NCI-H1092 treated with DMSO at 0.1 percent for 48 hours (cell line): ENCODE data around the gene CCR2.
A peak's percentile ranks its signal among the peaks of the same experiment; 100 is the strongest.

Source experiments
- DNase-seq: peaks from one replicate; lab custom pipeline; 2025; lab: John Stamatoyannopoulos, UW

CCR2 gene

DNA sequence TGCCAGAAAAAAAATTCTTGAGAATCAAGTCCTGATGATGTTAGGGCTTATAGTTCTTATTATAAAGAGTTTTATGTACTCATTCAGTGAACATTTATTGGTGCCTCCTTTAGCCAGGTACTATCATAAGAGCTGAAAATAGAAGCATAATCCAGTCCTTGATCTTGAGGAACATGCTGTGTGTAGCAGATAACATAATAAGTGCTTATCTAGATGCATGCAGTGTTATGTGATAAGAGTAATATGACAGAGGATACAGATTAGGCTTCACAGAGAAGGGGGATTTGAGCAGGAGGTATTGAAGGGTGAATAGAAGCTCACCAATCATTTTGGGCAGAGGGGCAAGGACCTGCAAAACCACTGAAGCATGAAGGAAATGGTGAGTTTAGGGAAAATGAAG, 1.1 kb downstream of the CCR2 start:
- DNase-seq = no peak

DNA sequence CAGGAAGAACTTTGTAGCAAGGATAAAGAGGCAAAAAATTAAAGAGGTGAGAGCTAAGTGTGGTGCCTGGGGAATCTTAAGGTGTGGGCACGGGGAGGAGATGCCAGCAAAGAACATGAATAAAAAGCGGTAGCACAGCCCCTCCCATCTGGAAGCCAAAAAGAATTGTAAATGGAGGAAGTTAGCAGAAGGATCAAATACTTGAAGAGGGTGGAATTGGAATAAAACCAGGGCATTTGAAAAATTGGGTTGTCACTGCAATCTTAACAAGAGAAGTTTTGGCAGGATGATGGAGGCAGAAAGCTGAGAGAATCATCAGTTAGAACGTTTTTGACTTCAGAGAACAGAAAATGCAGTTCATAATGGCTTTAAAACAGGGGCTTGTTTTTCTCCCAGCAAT, 2.4 kb downstream of the CCR2 start:
- DNase-seq = no peak

DNA sequence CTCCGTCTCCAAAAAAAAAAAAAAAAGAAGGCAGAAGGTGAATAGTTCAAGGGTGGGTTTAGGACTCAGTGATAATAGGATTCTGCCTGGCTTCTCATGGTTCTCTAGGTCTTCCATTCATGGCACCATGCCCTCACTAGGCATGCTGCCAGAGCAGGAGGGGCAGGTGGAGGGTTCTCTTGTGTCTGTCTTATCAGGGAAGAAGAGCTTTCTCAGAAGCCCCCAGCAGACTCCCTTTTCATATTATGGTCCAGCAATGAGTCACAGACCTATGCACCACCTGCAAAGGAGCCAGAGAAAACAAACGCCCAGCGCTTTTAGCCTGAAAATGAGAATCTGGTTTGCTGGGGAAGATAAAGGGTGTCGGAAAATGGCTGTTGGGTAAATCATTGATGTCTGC, 3.0 kb downstream of the CCR2 start:
- DNase-seq = peak; percentile 64

DNA sequence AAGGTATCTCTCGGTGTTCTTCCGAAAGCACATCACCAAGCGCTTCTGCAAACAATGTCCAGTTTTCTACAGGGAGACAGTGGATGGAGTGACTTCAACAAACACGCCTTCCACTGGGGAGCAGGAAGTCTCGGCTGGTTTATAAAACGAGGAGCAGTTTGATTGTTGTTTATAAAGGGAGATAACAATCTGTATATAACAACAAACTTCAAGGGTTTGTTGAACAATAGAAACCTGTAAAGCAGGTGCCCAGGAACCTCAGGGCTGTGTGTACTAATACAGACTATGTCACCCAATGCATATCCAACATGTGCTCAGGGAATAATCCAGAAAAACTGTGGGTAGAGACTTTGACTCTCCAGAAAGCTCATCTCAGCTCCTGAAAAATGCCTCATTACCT, 4.6 kb downstream of the CCR2 start:
- no peak for DNase-seq

DNA sequence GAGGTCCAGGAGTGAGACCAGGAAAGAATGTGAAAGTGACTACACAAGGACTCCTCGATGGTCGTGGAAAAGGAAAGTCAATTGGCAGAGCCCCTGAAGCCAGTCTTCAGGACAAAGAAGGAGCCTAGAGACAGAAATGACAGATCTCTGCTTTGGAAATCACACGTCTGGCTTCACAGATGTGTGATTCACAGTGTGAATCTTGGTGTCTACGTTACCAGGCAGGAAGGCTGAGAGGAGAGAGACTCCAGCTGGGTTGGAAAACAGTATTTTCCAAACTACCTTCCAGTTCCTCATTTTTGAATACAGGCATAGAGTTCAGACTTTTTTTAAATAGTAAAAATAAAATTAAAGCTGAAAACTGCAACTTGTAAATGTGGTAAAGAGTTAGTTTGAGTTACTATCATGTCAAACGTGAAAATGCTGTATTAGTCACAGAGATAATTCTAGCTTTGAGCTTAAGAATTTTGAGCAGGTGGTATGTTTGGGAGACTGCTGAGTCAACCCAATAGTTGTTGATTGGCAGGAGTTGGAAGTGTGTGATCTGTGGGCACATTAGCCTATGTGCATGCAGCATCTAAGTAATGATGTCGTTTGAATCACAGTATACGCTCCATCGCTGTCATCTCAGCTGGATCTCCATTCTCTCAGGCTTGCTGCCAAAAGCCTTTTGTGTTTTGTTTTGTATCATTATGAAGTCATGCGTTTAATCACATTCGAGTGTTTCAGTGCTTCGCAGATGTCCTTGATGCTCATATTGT, 6.0 kb downstream of the CCR2 start:
- DNase-seq = peak; percentile 48

DNA sequence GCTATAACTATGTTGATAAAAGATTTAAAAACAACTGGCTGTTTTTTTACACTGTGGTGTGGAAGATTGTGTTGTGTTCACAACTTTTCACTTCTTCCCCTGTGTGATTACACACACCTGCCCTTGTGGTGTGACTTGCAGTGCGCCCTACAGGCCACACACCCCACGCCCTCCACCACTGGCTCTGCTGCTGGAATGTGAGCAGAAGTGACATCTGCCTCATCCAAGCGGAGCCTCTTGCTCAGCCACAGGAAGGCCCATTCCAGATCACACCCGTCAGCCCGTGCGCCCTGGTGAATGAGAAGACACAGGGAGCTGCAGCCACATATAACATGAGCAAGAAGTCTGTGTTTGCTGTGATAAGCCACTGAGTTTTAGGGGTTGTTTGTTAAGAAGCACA, 7.0 kb downstream of the CCR2 start:
- DNase-seq = no peak

DNA sequence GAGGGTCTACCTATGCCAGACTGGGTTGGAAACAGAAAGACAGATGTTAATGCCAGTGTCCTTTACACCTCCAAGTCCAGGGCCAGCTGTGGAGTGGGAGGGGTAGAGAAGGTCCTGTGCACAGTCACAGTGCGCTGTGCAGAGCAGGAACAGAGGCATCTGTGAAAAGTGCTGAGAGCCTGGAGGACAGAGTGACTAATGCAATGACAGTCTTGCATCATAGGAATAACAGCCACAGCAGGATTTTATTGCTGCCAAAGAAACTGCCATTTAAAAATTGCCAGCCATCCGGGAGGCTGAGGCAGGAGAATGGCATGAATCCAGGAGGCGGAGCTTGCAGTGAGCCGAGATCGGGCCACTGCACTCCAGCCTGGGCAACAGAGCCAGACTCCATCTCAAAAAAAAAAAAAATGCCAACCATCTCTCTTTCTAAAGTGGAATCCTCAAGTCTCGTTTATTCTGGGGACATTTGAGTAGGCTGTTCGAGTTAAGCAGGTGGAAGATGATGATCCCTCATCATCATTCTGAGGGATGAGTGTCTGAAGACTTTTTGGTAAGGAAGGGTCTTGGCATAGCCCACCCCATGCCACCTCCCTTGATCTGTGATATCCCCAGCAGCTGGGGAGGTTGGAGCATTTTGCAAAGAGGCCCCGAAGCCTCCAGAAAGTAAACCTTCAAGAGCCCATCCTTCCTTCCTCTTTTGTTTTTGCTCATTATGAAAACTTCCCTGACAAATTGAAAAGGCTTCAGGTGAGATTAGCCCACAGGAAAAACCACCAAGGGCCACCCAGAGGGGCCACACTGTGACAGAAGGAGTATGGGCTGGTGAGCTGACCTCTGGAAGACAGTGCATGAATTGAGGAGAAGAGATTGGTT, 7.7 kb downstream of the CCR2 start:
- DNase-seq = no peak

DNA sequence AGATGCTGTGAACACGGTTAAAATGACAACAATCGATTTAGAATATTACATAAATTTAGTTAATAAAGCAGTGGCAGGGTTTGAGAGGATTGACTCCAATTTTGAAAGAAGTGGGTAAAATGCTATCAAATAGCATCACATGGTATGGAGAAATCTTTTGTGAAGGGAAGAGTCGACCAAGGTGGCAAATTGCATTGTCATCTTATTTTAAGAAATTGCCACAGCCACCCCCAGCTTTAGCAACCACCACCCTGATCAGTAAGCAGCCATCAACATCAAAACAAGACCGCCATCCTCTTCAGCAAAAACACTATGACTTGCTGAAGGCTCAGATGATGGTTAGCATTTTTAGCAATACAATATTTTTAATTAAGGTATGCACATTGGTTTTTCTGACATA, 11.1 kb downstream of the CCR2 start:
- DNase-seq = no peak

DNA sequence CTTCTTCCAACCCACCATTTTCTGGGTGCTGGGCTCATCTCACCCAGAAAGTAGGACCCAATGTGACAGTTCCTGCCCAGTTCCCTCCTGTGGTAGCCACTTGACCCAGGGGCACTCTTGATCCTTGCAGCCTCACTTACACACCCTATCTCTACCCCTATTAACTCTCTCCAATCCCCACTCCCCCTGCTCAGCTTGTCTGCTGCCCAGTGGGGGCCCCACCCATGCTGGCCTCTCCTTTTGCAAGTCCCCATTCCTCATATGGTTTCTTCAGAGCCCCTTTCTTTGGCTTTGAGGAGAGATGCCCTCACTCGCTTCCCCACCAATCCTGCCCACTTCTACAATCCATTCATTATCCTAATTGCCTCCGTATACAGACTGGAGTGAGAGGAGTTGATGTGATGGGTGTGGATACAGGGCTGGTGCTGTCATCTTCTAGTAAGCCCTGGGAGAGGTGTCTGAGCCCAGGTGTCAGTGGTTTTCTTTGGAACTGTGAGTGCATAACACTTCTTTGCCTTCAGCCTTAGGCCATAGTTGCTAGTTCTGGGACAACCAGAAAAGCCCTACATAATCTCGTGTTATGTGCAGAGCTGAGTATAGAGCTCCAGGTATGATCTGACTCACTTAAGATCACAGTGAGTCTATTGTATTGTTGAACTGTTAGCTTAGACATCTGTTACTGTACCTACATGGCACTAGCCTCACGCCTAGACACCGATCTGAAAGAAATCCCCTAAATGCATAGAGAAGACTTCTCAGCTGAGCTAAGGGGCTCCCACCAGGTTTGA, 12.0 kb downstream of the CCR2 start:
- no peak for DNase-seq

DNA sequence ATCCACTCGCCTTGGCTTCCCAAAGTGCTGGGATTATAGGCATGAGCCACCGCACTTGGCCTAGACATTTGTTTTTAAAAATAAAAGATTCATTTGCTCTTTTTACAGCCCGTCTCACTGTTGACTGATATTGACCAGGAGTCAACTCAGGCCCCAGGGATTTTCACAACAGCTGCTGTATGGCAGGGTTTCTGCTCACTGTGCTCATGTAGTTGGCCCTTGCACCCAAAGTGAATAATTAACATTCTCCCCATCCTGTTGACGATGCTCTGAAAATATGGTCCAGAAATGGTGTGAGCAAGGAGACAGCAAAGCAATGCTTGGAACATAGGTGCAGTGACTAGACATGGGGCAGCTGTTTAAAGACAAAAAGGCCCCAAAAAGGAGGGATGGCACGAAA, 13.9 kb downstream of the CCR2 start:
- DNase-seq = no peak

DNA sequence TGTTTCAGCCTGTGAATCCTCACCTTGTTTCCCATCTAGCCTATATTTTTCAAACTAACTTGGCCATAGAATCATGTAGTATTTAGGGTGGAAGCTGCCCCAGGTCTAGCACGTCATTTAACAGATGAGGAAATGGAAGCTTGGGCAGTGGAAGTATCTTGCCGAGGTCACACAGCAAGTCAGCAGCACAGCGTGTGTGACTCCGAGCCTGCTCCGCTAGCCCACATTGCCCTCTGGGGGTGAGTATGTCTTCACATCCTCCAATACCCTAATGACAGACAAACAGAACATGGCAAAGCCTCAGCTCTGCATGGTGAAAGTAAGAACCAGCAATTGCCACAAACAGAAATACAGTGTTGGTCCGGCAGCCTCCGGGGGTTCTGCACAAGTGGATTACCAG, 14.7 kb downstream of the CCR2 start:
- DNase-seq = no peak

DNA sequence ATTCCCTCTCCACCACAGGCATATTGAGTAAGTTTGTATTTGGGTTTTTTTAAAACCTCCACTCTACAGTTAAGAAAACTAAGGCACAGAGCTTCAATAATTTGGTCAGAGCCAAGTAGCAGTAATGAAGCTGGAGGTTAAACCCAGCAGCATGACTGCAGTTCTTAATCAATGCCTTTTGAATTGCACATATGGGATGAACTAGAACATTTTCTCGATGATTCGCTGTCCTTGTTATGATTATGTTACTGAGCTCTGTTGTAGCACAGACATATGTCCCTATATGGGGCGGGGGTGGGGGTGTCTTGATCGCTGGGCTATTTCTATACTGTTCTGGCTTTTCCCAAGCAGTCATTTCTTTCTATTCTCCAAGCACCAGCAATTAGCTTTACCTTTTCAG, 15.2 kb downstream of the CCR2 start:
- DNase-seq = no peak

DNA sequence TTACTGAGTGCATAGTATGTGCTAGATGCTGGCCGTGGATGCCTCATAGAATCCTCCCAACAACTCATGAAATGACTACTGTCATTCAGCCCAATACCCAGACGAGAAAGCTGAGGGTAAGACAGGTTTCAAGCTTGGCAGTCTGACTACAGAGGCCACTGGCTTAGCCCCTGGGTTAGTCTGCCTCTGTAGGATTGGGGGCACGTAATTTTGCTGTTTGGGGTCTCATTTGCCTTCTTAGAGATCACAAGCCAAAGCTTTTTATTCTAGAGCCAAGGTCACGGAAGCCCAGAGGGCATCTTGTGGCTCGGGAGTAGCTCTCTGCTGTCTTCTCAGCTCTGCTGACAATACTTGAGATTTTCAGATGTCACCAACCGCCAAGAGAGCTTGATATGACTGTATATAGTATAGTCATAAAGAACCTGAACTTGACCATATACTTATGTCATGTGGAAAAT, 15.8 kb downstream of the CCR2 start:
- no peak for DNase-seq

DNA sequence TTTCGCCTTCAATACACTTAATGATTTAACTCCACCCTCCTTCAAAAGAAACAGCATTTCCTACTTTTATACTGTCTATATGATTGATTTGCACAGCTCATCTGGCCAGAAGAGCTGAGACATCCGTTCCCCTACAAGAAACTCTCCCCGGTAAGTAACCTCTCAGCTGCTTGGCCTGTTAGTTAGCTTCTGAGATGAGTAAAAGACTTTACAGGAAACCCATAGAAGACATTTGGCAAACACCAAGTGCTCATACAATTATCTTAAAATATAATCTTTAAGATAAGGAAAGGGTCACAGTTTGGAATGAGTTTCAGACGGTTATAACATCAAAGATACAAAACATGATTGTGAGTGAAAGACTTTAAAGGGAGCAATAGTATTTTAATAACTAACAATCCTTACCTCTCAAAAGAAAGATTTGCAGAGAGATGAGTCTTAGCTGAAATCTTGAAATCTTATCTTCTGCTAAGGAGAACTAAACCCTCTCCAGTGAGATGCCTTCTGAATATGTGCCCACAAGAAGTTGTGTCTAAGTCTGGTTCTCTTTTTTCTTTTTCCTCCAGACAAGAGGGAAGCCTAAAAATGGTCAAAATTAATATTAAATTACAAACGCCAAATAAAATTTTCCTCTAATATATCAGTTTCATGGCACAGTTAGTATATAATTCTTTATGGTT, 17.1 kb downstream of the CCR2 start, which contains the start of gene CCR5:
TSS of gene CCR5 (plus strand) at position 108 of the 680 bp plus-strand sequence. CDS start 1,957 bp downstream, outside the sequence.
- no peak for DNase-seq

DNA sequence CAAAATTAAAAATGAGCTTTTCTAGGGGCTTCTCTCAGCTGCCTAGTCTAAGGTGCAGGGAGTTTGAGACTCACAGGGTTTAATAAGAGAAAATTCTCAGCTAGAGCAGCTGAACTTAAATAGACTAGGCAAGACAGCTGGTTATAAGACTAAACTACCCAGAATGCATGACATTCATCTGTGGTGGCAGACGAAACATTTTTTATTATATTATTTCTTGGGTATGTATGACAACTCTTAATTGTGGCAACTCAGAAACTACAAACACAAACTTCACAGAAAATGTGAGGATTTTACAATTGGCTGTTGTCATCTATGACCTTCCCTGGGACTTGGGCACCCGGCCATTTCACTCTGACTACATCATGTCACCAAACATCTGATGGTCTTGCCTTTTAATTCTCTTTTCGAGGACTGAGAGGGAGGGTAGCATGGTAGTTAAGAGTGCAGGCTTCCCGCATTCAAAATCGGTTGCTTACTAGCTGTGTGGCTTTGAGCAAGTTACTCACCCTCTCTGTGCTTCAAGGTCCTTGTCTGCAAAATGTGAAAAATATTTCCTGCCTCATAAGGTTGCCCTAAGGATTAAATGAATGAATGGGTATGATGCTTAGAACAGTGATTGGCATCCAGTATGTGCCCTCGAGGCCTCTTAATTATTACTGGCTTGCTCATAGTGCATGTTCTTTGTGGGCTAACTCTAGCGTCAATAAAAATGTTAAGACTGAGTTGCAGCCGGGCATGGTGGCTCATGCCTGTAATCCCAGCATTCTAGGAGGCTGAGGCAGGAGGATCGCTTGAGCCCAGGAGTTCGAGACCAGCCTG, 17.8 kb downstream of the CCR2 start:
- no peak for DNase-seq

DNA sequence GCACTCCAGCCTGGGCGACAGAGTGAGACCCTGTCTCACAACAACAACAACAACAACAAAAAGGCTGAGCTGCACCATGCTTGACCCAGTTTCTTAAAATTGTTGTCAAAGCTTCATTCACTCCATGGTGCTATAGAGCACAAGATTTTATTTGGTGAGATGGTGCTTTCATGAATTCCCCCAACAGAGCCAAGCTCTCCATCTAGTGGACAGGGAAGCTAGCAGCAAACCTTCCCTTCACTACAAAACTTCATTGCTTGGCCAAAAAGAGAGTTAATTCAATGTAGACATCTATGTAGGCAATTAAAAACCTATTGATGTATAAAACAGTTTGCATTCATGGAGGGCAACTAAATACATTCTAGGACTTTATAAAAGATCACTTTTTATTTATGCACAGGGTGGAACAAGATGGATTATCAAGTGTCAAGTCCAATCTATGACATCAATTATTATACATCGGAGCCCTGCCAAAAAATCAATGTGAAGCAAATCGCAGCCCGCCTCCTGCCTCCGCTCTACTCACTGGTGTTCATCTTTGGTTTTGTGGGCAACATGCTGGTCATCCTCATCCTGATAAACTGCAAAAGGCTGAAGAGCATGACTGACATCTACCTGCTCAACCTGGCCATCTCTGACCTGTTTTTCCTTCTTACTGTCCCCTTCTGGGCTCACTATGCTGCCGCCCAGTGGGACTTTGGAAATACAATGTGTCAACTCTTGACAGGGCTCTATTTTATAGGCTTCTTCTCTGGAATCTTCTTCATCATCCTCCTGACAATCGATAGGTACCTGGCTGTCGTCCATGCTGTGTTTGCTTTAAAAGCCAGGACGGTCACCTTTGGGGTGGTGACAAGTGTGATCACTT, 18.8 kb downstream of the CCR2 start:
- no peak for DNase-seq

DNA sequence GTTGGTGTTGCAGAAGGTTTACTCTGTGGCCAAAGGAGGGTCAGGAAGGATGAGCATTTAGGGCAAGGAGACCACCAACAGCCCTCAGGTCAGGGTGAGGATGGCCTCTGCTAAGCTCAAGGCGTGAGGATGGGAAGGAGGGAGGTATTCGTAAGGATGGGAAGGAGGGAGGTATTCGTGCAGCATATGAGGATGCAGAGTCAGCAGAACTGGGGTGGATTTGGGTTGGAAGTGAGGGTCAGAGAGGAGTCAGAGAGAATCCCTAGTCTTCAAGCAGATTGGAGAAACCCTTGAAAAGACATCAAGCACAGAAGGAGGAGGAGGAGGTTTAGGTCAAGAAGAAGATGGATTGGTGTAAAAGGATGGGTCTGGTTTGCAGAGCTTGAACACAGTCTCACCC, 20.8 kb downstream of the CCR2 start:
- no peak for DNase-seq

DNA sequence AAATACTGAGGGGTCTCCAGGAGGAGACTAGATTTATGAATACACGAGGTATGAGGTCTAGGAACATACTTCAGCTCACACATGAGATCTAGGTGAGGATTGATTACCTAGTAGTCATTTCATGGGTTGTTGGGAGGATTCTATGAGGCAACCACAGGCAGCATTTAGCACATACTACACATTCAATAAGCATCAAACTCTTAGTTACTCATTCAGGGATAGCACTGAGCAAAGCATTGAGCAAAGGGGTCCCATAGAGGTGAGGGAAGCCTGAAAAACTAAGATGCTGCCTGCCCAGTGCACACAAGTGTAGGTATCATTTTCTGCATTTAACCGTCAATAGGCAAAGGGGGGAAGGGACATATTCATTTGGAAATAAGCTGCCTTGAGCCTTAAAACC, 21.3 kb downstream of the CCR2 start:
- DNase-seq = no peak

DNA sequence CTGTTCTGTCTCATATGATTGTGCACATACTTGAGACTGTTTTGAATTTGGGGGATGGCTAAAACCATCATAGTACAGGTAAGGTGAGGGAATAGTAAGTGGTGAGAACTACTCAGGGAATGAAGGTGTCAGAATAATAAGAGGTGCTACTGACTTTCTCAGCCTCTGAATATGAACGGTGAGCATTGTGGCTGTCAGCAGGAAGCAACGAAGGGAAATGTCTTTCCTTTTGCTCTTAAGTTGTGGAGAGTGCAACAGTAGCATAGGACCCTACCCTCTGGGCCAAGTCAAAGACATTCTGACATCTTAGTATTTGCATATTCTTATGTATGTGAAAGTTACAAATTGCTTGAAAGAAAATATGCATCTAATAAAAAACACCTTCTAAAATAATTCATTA, 21.9 kb downstream of the CCR2 start:
- no peak for DNase-seq

DNA sequence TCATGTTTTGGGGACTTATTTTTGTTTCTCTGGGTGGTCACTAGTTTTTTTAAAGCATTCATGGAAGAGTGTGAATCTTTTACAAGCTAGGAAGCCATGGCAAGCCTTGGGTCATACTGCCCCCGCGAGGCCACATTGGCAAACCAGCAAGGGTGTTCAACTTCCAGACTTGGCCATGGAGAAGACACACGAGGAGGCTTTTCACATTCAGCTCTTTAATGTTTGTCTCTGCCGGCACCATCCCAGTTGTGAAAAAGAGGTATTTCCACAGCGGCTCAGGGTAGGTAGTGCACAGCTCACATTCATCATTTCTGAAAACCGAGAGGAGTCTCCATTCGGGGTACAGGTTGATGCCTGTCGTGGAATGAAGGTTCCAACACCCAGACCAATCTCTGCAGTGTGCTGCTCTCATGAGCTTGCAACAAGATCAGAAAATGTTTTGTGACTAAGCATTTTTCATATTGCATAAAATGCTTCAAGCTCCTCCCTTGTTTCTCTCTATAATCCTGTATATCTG, 24.6 kb downstream of the CCR2 start:
- DNase-seq = no peak
